Non-pigmented ciliary epithelial cell (primary cell): ENCODE measurements around the gene MYH9.

ENCODE experiments used
- DNase-seq: peaks from one replicate; pipeline ENCODE4 v3.0.0-alpha.2; 2010; ENCODE audit warnings: low read depth

MYH9 gene

DNA sequence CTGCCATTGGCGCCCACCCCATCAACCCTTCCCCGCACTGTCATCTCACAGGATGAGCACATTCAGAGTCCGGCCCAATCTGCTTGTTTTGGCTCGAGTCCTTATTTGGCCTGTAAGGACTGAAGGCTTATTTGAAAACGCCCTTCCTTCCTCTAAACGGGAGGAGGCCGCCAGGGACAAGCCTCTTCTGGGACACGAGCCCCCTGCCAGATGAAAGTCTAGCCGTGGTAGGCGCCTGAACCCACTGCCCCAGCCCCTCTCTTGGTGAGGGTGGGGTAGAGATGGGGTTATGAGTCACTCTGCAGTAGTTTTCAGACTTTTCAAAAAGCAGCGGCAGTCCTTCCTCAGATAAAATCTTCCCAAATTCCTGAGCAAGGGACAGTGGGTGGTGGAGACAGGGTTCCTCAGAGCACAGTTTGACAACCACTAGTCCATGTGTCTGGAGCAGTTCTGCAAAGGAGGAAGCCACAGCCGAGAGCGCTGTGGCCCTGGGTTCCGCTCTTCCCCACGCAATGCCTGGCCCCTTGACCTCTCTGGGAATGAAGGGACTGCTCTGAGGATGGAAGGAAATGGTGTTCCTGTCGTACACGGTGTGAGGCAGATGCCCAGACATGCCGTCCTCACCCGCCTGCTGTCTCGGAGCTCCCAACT lies 57.0 kb downstream of the MYH9 start:
- DNase-seq = no peak

DNA sequence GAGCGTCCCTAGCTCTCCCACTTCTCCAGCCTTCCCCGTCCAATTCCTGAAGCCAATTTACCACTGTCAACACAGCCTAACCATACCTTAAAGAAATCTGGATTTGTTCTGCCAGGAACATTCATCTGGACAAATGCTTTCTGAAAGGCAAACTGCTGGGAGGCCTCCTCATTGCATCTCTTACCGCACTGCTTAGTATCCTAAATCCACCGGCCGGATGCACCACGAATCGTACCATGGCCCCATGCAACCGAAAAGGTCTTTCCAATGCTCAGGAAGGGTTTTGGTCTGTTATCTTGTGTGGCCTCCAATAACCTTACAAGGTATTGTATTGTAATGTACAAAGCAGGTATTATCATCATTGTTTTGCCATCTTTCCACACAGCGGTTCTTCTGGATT lies 57.6 kb downstream of the MYH9 start:
- DNase-seq = no peak

DNA sequence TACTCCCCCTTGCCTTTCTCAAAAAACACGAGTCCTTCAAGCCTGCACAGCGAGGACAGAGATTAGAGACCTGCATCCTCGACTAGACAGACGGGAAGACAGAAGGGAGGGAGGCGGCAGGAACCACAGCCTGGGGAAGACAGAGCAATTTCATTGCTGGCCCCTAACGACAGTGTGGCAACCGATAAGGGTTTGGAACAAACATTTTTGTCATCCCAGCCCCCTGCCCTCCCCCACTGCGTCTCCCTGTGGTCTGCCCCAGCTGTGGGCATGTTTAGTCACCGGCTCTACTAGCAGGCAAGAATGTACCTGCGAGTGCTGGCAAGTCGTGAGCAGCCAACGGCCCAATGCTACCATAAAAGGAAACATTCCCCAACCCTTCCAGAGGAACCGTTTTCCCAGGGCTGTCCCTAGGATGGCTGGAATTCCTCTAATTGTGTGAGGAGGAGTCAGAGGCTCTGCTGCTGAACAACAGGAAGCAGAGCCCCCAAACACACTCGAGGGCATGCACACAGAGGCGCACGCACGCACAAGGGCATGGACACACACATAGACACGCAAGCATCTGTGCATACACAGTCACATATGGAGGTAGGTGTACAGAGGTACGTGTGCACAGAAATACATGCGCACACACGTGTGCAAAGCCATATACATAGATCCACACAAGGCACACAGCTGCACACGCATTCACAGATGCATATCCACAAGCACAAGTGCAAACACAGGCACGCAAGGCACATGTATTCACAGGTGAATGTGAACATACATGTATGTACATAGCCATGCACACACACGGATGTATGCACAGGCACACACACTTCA lies 58.3 kb downstream of the MYH9 start:
- peak; percentile 88 for DNase-seq

DNA sequence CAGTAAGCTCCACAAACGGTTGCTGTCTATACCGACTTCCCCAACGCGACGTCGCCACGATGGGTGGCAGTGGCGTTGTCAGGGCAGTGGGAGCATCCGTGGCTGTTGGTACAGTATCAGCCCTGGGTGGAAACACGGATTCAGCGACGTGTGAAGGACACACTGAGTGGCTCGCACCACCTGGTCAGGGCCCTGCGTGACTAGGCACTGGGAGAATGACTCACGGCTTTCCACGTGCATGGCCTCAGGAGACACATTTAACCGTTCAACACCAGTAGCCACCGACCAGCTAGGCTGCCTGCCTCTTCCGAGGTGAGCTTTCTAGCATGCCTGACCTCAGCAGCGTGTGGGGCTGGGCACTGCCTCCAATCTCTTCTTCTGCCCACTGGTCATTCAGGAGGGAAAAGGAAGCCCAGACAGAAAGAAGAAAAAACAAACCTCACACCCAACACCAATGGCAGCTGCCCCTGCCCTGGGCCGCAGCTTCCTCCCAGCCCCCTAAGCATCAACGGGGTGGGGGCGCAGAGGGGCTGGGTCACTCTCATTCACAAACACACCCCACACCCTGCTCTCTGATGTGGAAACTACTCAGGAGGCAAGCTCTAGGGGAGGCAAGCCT lies 59.0 kb downstream of the MYH9 start:
- peak; percentile 70 for DNase-seq

DNA sequence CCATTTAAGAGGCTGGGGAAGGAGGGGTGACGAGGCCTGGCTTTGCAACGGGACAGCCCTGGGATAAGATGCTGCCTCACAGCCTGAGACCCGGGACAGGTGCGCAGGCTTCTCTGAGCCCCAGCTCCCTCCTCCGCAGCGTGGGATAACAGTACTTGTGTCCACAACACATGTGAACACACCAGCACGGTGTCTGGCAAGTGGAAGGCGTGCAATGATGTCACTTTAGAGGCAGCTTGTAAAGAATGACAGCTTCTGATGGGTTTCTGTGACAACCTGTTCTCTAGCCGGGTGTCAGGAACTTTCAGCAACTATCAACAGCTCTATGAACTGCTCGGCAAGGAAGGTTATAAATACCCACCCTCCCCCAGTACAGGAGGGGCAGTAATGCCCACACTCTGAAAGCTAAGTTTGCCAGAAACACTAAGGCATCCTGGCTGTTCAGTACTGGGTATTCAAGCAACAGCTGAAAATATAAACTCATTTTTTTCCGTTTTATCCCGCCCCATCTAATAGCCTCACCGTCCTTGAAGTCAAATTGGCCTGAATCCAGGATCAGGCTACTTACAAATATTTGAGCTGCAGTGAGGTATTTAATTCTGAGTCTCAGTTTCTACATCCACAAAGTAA lies 59.7 kb downstream of the MYH9 start:
- no peak for DNase-seq

DNA sequence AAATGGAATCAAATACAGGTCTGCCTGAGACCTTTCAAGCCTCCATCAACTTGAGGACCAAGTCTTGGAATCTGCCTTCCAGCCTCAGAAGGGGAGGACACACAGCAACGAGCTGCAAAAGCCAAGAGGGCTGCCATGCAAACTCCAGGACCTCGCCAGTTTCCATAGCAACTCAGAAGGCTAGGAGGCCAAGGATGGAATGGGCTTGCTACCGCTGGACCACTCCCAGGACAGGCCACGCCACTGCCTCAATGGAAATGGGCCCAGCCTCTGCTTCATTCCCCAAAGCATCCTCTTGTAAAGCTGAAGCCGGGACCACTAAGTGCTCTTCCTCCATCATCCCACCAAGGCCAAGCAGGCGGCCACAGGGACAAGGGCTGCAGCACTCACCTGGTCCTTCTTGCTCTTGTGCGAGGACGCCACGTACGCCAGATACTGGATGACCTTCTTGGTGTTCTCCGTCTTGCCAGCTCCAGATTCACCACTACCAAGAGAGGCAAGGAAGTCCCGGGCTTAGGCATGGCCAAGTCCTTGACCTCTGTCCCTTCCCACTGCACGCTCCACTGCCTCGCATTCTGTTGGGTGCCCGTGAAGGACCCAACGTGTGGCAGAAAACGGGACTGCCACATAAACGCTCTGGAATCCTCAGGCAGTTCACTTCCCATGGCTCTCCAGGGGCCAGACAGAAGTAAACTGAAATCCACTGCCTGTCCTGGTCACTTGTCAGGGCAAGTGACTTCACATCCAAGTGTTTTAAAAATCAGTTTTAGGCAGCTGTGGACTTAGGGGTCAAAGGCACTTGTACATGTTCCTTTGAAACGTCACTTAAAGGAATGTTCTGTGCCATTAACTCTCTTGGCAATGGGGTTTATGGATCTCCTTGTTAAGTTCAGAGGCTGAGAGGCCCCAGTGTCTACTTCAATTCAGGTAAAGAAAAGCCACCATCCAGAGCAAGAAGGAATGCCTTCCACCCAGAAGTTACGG lies 61.3 kb downstream of the MYH9 start:
- DNase-seq = no peak

DNA sequence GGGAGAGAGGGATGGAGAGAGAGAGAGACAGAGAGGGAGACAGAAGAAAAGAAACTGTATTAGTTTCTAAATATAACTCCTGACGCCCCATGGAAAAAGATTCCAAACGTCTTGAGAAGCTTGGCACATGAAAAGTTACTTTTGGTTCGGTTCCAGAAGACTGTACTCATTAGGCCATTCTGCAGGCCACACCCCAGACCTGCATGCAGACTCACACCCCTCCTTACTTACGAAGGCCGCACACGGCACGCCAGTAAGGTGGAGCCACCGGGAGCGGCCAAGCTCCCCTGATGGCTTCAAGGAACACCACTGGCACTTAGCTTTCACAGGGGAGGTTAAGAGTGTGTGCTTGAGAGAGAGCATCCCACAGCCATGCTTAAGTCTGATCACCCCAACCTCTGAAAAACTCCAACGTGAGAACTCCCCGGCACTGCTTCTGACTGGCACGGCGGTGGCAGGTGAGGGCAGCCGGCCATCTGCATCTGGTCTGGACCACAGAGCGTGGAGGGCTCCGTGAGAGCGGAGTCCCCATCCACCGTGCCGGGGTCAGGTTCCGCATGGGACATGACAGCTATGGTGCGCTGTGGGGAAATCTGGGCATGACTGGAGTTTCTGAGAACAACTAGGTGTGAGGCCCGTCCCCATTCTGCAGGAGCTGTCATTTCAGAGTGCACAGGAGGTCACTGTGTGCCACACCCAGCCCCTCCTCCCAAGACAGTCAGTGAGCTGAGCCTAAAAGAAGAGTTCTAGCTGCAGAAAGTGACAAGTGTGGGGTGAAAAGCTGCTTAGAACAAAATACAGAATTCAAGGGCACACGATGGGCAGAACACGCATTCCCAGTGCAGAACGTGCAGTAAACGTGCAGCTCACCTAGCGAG lies 62.4 kb downstream of the MYH9 start:
- no peak for DNase-seq

DNA sequence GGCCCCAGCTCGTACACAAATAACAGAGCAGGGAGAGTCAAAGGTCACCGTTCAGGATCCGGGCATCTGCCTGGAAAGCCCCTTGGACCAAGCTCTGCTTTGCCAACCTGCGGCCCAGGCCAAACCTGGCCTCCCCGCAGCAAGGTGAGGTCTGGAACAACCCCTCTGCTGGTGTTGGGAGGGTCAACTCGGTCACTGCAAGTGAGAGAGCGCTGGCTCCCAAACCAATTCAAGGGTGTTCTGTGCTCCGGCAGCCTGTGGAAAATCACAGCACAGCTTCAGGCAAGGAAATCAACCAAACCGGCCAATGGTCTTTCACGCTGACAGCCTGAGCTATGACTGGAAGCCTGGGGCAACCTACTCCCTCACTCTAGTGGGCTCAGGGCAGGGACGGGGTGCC lies 63.4 kb downstream of the MYH9 start:
- no peak for DNase-seq

DNA sequence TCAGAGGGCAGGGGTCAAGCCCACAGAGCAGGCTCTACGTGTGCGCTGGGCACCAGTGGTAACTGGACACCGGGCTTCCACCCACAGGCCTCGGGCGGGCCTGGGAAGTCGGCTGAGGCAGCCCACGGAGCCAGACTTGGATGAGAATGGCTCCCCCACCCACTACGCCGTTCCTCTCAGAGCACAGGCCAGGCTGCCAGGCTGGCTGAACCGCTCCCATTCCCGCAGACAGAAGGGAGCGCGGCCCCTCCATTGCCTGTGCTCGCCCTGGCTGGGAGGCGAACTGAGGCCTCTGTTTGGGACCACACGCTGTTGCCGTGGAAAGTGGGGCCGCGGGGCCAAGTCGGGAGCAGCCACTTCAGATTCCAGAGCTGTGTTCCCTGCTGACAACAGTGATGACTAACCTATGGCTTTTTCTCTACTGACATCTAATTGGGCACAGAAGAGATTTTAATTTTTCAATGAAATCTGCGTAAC lies 63.9 kb downstream of the MYH9 start:
- DNase-seq = no peak

DNA sequence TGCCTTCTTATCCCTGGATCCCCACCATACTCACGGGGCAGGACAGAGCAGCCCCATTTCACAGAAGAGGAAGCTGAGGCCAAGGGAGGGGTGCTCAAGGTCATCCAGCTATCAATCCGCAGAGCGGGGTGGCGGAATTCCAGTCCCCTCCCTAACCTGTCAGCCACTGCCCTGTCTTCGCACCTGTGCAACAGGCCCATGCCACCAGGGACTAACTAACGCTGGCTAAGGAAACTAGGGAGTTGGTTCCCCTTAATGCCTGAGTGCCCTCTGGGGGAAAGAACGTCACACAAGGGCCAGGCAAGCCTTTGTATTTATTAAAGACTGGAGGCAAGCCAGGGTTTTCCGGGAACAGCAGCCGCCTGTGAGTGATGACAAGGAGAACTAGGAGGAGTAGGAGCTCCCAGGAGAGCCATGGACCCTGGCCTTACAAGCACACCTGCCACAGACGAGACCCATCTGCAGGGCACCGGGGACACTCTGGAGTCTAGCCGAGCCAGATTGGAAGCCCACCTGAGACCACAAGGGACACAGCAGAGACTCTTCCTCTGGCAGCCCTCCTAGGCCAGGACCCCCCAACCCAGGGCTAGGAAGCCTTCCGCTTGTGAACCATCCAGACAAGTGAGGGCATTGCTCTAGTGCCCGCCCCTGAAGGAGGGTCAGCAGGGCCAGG lies 64.4 kb downstream of the MYH9 start:
- DNase-seq = no peak

DNA sequence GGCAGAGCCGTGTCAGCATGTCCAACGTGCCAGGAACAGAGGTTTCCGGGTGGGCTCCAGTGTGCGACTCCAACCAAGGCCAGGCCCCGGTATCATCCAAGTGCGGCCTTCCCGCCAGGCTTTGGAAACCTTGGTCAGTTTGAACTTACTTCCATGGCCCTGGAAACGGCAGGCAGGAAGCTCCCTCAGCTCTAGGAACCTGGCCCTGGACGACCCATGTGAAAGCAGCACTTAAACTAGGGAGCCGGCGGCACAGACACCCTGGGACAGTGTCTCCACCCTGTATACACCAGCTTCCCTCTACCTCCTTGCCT lies 65.2 kb downstream of the MYH9 start:
- DNase-seq = no peak

DNA sequence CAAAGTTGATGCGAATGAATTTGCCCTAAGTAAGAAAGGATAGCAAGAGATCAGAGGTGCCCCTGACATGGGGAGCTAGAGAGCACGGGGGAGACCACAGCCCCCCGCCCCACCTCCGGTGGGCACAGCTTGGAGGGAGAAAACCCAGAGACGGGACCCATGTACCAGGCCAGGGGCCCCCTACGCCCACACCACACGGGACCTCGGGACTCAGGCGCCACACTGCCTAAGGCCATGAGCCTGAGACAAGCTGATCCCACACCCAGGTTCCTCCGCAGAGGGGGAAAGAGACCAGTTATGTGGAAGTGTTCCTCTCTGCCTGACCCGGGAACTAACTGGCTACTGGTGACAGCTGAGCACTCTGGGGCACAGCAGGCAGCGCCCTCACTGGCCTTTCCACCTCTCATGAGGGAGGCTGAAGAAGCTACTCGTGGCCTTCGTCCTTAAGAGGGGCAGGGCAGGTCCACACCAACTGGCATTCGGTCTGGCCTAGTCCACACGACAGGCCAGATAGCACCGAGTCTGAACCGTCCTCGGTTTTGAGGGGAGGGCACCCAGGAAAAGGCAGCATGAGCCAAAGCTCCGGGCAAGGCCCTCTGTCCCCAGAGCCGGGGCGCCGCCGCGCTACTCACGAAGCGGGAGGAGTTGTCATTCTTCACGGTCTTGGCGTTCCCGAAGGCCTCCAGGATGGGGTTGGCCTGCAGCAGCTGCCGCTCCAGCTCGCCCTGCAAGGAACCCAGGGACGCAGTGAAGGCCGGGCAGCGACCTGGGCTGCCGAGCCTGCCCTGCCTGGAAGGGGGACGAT lies 65.8 kb downstream of the MYH9 start:
- DNase-seq = no peak

DNA sequence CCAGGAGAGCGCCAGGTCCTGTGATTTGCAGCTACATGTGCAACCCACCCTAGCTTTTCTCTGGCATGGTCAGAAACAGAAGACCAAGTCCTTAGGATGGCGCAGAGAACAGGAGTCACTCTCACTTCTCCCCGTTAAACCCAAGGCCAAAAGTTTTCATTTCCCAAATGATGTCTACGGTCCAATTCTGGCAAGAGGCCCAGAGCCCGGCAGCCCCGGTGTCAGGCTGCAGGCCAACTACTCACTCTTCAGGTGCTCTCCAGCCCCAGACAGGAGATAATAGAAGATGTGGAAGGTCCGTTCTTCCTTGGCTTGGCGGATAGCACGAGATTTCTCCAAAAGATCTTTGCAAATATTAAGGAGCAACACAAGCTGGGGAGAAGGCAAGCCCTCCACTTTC lies 67.2 kb downstream of the MYH9 start:
- no peak for DNase-seq

DNA sequence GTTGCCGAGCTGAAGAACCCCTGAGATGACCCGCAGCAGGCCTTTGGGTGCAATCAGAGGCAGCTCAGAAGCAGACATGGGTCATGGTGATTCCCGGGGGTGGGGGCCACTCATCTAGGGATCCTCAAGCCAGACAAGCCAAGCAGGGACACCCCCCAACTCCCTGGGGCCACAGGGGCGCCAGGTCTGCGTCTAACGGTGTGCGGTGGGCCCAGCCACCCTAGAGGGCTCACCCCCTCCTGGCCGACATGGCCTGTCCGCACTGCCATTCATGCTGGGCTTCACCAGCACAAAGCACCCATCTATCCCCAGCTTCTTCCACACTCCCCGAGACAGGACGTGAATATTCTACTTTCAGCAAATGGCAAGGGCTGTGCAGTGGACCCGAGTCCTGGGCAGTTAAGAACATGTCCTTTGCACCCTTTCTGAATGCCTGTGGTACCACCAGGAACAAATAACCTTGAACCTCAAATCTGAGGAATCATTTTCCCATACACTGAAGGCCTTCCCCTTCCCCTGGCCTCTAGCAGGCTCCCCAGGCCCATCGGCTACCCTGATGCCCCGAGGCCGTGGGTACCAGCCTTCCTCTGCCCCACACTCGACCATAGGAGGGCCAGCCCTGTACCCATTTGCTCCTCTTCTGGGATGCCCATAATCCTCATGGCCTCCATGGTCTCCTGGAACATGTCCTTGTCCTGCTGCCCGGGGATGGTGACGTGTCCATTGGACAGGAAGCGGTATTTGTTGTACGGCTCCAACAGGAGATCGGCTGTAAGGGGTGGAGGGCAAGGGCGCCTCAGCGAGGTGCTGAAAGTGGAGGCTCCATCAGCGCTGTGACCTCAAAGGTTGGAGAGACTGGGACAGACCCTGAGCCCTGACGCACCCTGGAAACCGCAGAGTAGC lies 67.9 kb downstream of the MYH9 start:
- DNase-seq = no peak

DNA sequence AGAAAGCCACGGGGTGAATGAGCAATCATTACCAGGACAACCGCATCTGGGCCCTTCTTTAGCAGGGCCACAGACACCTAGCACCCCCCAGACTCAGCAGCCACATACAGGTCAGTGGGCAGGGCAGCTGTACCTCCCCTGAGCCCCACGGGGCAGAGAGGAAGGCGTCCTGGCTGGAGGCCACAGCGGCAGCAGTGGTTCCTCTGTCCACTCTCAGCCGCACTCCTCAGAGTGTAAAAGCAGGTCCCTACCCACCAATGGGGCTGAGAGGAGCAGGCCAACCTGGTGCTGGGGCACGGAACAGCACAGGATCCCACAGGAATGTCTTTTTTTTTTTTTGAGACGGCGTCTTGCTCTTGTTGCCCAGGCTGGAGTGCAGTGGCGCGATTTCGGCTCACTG lies 69.3 kb downstream of the MYH9 start:
- no peak for DNase-seq

DNA sequence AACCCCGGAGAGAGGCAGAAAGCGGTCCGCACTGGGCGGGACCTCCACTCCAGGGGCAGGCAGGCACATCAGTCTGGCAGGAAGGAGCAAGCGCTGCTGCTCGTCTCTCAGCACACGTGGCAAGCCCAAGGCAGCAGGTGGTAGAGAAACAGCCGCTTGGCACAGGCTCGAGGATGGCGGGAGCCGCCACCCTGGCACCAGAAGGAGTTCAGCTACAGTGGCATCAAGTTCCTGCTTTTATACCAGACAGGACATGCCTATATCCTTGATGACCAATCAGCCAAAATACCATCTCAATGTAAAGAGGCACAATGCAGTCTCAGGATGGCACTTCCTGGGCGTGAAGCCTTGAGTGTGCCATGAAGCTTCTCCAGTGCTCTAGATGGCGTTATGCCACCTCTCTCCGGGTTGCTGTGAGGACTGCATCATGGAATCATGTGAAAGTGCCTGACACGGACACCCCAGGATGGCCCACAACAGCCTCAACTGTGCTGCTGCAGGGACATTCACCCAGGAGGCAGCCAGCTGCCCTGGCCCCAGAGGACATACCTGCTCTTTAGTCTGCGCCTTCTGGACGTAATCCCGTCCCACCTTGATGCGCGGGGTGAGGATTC lies 70.0 kb downstream of the MYH9 start:
- DNase-seq = no peak

DNA sequence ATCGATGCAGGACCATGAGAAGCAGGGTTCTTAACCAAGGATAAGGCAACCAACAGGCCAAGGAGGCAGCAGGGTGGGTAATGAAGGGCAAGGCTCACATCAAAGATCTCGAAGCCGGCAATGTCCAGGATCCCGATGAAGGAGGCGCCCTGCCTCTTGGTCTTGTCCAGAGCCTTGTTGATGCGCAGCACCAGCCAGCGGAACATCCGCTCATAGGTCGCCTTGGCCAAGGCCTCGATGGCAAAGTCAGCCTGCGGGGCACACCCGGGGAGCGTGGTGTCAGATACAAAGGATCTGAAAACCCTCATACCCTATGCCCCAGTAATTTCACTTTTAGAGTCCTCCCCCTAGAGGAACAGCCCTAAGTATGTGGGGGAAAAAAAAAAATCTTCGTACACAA lies 71.3 kb downstream of the MYH9 start:
- DNase-seq = no peak

DNA sequence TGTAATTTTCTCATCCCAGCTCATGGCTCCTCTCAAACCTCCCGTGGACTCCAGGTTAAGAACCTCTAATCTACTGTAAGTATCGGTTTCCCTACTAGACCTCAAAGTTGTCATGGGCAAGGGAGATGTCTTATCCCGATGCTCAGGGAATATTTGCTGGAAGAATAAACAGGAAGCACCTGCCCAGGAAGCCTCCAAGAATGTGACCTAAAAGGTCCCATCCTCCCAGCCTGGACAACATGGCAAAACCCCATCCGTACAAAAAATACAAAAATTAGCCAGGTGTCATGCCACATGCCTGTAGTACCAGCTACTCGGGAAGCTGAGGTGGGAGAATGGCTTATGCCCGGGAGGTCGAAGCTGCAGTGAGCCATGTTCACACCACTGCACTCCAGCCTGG lies 72.4 kb downstream of the MYH9 start:
- no peak for DNase-seq
